Esophagus muscularis mucosa (tissue), 4 donors: ENCODE data around the gene QRICH1.

ENCODE experiments used
- EP300 ChIP-seq: sonication (generic); formaldehyde crosslinking; IDR thresholded peaks from one replicate; pipeline ENCODE4 v1.6.1; 2017; ENCODE audit warnings: antibody characterized with exemption
- POLR2A ChIP-seq: fragments of 450-650 bp; IDR thresholded peaks from one replicate; pipeline ENCODE4 v1.6.1; 2017; ENCODE audit warnings: antibody characterized with exemption, moderate library complexity, mild to moderate bottlenecking, low read depth
- TF ChIP-seq, protein P1 (sequence below), 3 experiments: fragments of 200-600 bp in 2 of 3; fragments of 450-650 bp in 1 of 3; sonication (generic) in 2 of 3; IDR thresholded peaks; one replicate each; pipeline ENCODE4 v1.5.1; 2017 to 2019; ENCODE audit warnings: antibody characterized with exemption in 3 of 3, mild to moderate bottlenecking in 2 of 3, moderate library complexity in 1 of 3

GRCh38 chr3:49054344-49054862 is 39.5 kb downstream of the QRICH1 start:
- TF ChIP-seq, protein P1, sequence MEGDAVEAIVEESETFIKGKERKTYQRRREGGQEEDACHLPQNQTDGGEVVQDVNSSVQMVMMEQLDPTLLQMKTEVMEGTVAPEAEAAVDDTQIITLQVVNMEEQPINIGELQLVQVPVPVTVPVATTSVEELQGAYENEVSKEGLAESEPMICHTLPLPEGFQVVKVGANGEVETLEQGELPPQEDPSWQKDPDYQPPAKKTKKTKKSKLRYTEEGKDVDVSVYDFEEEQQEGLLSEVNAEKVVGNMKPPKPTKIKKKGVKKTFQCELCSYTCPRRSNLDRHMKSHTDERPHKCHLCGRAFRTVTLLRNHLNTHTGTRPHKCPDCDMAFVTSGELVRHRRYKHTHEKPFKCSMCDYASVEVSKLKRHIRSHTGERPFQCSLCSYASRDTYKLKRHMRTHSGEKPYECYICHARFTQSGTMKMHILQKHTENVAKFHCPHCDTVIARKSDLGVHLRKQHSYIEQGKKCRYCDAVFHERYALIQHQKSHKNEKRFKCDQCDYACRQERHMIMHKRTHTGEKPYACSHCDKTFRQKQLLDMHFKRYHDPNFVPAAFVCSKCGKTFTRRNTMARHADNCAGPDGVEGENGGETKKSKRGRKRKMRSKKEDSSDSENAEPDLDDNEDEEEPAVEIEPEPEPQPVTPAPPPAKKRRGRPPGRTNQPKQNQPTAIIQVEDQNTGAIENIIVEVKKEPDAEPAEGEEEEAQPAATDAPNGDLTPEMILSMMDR (IDR thresholded peaks at IDR 0.05): no peak
- TF ChIP-seq POLR2A (no peak), EP300 (no peak)
